ENCODE measurements around the gene PPP4C. TPM values are rescaled to one million over a fixed set of nuclear protein-coding genes. Genes with fewer than 3 reads are reported as not detected.

The PPP4C gene
- total RNA-seq, 1 experiment from 2014 or later: 116 TPM

DNA sequence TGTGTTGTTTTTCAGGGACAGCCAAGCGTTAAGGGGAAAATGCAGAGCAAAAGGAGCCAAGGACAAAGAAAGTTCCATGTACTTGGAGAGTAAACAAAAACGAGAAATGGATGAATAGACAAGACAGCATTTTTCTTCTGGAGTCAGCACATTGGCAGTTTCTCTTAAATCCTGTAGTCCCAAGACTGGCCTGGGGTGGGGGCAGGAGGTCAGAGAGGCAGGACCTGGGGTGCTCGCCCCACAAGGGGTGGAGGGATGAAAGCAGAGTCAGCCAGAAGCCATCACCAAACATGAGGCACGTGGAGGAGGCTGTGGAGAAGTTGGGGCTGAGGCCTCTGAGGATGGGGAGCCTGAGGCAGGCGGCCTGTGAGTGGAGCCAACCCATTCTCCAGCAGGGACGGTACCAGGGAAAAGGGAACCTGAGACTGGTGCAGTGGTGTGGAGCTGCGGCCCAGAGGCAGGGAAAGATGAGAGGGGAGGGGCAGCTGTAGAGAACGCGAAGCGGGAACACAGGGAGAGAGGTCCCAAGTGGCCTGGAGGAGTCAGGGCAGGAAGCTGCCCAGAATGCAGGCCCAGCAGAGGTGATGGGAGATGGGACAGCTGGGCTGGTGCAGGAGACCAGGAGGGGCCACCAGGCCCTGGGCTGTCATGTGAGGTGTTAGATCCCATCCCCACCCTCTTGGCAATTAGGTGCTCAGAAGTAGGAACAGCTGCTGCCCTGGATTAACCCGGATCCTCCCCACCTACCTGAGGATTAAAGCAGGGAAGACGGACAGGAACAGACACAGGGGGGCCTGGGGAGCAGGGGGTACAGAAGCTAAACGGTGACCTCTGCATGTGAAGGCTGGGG, 48.0 kb upstream of the PPP4C start:
- no peak for ATAC-seq
- H3K36me3 ChIP-seq (ENCODE audit: low read depth, low read length): no peaks in the 10 kb centered on the region; the same call in 1 of the 2 replicates
- no peaks in the 10 kb centered on the region for H3F3A ChIP-seq (ENCODE audit: low read length, unreplicated experiment)
- no peaks in the 10 kb centered on the region for H3K9me3 ChIP-seq (ENCODE audit: low read length)
- no peak overlapping the region for H3K27ac ChIP-seq (ENCODE audit: low read length)
- no peaks in the 10 kb centered on the region for H3K79me2 ChIP-seq (ENCODE audit: low read length)
- no peak overlapping the region for H2AFZ ChIP-seq (ENCODE audit: low read length)
- no peaks in the 10 kb centered on the region for H4K20me1 ChIP-seq (ENCODE audit: low read length)
- no TSS peak for BruUV-seq (replicated peaks)
- ChIA-PET POLR2A (ENCODE audit: unreplicated experiment) (no interaction called here), CTCF (no interaction called here)
- TF ChIP-seq, protein P1, sequence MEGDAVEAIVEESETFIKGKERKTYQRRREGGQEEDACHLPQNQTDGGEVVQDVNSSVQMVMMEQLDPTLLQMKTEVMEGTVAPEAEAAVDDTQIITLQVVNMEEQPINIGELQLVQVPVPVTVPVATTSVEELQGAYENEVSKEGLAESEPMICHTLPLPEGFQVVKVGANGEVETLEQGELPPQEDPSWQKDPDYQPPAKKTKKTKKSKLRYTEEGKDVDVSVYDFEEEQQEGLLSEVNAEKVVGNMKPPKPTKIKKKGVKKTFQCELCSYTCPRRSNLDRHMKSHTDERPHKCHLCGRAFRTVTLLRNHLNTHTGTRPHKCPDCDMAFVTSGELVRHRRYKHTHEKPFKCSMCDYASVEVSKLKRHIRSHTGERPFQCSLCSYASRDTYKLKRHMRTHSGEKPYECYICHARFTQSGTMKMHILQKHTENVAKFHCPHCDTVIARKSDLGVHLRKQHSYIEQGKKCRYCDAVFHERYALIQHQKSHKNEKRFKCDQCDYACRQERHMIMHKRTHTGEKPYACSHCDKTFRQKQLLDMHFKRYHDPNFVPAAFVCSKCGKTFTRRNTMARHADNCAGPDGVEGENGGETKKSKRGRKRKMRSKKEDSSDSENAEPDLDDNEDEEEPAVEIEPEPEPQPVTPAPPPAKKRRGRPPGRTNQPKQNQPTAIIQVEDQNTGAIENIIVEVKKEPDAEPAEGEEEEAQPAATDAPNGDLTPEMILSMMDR (conservative IDR thresholded peaks at IDR 0.05; ENCODE audit: low read depth, low read length): no peak
- no peak for TF ChIP-seq EZH2phosphoT487 (IDR thresholded peaks at IDR 0.05; ENCODE audit: borderline replicate concordance, low read length)
- TF ChIP-seq EZH2 (IDR thresholded peaks at IDR 0.05; ENCODE audit: low read length, unreplicated experiment): no peak
- H3K4me1 ChIP-seq (ENCODE audit: insufficient read depth, low read length): no peaks in the 10 kb centered on the region
- no peak overlapping the region for H3K4me3 ChIP-seq (ENCODE audit: low read length)
- DNase-seq: no peak
- no peaks in the 10 kb centered on the region for H3K27me3 ChIP-seq (ENCODE audit: low read length)
- no peak overlapping the region for H3K4me2 ChIP-seq (ENCODE audit: low read length)
- intact Hi-C loops (cut with micrococcal nuclease): no loop called here
- H3K9ac ChIP-seq (ENCODE audit: low read length): no peak overlapping the region
- H3K9me2 ChIP-seq (replicated peaks; ENCODE audit: low read length): no peaks in the 10 kb centered on the region

DNA sequence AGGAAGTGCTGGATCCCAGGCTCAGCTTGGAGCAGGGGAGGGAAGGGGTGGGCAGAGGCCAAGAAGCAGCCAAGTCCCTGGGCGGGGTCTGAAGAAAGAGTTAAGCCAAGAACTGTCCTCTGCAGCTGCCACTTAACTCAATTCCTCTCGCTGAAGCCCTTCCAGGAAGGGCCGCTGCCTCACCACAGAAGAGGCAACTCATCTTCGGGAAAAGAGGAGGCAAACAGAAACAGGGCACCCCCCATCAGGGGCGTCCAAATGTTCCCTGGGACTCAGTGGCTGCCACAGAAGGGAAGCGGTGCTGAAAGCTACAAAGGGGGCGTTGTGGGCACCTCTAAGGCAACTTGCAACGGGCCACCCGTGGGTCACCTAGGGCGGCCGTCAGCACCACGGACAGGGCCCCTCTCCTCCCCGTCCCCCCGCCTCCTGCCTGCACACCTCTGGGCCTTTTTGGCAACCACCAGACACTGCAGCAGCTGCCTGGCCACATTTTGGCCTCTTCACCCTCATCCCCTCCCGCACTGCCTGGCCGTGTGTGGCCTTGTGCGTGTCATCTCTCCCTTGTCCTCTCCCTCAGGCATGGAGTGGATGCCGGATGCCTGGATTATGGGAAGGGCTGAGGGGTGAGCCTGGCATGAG, 47.2 kb upstream of the PPP4C start:
- no peak overlapping the region for H3K4me2 ChIP-seq (ENCODE audit: low read length)
- no peaks in the 10 kb centered on the region for H3K9me2 ChIP-seq (replicated peaks; ENCODE audit: low read length)
- no TSS peak for BruUV-seq (replicated peaks)
- H3K4me3 ChIP-seq (ENCODE audit: low read length): no peak overlapping the region
- POLR2A ChIA-PET (ENCODE audit: unreplicated experiment): no interaction called here
- no peaks in the 10 kb centered on the region for H4K20me1 ChIP-seq (ENCODE audit: low read length)
- intact Hi-C loops (cut with micrococcal nuclease): no loop called here
- H3K9me3 ChIP-seq (ENCODE audit: low read length): no peaks in the 10 kb centered on the region
- H2AFZ ChIP-seq (ENCODE audit: low read length): no peak overlapping the region
- no peak overlapping the region for H3K27ac ChIP-seq (ENCODE audit: low read length)
- H3K79me2 ChIP-seq (ENCODE audit: low read length): no peaks in the 10 kb centered on the region
- H3K27me3 ChIP-seq (ENCODE audit: low read length): no peaks in the 10 kb centered on the region
- ATAC-seq (no peak), DNase-seq (no peak)
- TF ChIP-seq, protein P1 (conservative IDR thresholded peaks at IDR 0.05; ENCODE audit: low read depth, low read length): no peak
- no peak for TF ChIP-seq EZH2phosphoT487 (IDR thresholded peaks at IDR 0.05; ENCODE audit: borderline replicate concordance, low read length)
- no peak for TF ChIP-seq EZH2 (IDR thresholded peaks at IDR 0.05; ENCODE audit: low read length, unreplicated experiment)
- no peak overlapping the region for H3K9ac ChIP-seq (ENCODE audit: low read length)
- no peaks in the 10 kb centered on the region for H3K4me1 ChIP-seq (ENCODE audit: insufficient read depth, low read length)
- no peaks in the 10 kb centered on the region for H3F3A ChIP-seq (ENCODE audit: low read length, unreplicated experiment)
- no peaks in the 10 kb centered on the region; the same call in 1 of the 2 replicates for H3K36me3 ChIP-seq (ENCODE audit: low read depth, low read length)
- CTCF ChIA-PET: no interaction called here
